NT2/D1 (cell line): ENCODE data around the gene HIP1.

Source experiments
- DNase-seq: peaks from one replicate; pipeline ENCODE4 v3.0.0-alpha.2; 2011; ENCODE audit warnings: low read depth, low spot score
- H3K27me3 ChIP-seq: 2 replicates; pipeline ENCODE4 v1.6.0; 2011; ENCODE audit warnings: mild to moderate bottlenecking; ENCODE audit not compliant: insufficient read length, insufficient read depth
- H3K36me3 ChIP-seq: 2 replicates; pipeline ENCODE4 v1.6.1; 2011; ENCODE audit warnings: mild to moderate bottlenecking, low read length, mixed read lengths; ENCODE audit not compliant: insufficient read depth, insufficient read length
- H3K4me1 ChIP-seq: 2 replicates; pipeline ENCODE4 v1.5.1; 2011; ENCODE audit not compliant: insufficient read depth, insufficient read length
- H3K4me3 ChIP-seq: 2 replicates; pipeline ENCODE4 v1.5.1; 2011; ENCODE audit warnings: low read depth; ENCODE audit not compliant: insufficient read length
- H3K9ac ChIP-seq: 2 replicates; pipeline ENCODE4 v1.6.0; 2011; ENCODE audit warnings: low read depth; ENCODE audit not compliant: insufficient read length
- H3K9me3 ChIP-seq: 2 replicates; pipeline ENCODE4 v1.5.1; 2011; ENCODE audit warnings: mild to moderate bottlenecking, low read length; ENCODE audit not compliant: insufficient read depth
- SUZ12 ChIP-seq: IDR thresholded peaks from 2 replicates; pipeline ENCODE4 v1.6.1; 2011; ENCODE audit not compliant: insufficient read length, insufficient read depth; ENCODE audit errors: extremely low read depth
- YY1 ChIP-seq: IDR thresholded peaks from 2 replicates; pipeline ENCODE4 v1.6.1; 2011; ENCODE audit not compliant: insufficient read length, insufficient read depth
- ZNF274 ChIP-seq: IDR thresholded peaks from 2 replicates; pipeline ENCODE4 v1.6.1; 2011; ENCODE audit warnings: mild to moderate bottlenecking, low read depth, low read length

Gene HIP1

GRCh38 chr7:75629044-75629443 lies 109.7 kb downstream of the HIP1 start:
- Histone ChIP-seq H3K4me1 (peaks cover 2% of the 10 kb centered on the region), H3K9ac (no peak overlapping the region), H3K4me3 (no peak overlapping the region), H3K27me3 (no peaks in the 10 kb centered on the region), H3K9me3 (no peaks in the 10 kb centered on the region), H3K36me3 (peaks cover 25% of the 10 kb centered on the region)
- TF ChIP-seq ZNF274 (no peak), YY1 (no peak), SUZ12 (no peak)
- no peak for DNase-seq

GRCh38 chr7:75628055-75628454 lies 110.7 kb downstream of the HIP1 start:
- no peak overlapping the region for H3K4me3 ChIP-seq
- no peak overlapping the region for H3K9ac ChIP-seq
- H3K36me3 ChIP-seq, result peaks cover 22% of the 10 kb centered on the region
- no peak for DNase-seq
- TF ChIP-seq ZNF274 (no peak), YY1 (no peak), SUZ12 (no peak)
- H3K27me3 ChIP-seq, result no peaks in the 10 kb centered on the region
- H3K9me3 ChIP-seq, result no peaks in the 10 kb centered on the region
- H3K4me1 ChIP-seq, result peaks cover 7% of the 10 kb centered on the region

- no peak for TF ChIP-seq ZNF274
- DNase-seq, result no peak
- H3K36me3 ChIP-seq, result peaks cover 18% of the 10 kb centered on the region
Observed at GRCh38 chr7:75626954-75627353, 111.8 kb downstream of the HIP1 start.

GRCh38 chr7:75625868-75626267 lies 112.9 kb downstream of the HIP1 start:
- DNase-seq, result no peak
- Histone ChIP-seq H3K27me3 (no peaks in the 10 kb centered on the region), H3K9ac (no peak overlapping the region), H3K4me1 (peaks cover 7% of the 10 kb centered on the region), H3K4me3 (no peak overlapping the region), H3K9me3 (no peaks in the 10 kb centered on the region), H3K36me3 (peaks cover 22% of the 10 kb centered on the region)
- TF ChIP-seq SUZ12 (no peak), ZNF274 (no peak), YY1 (no peak)

More at GRCh38 chr7:75626954-75627353, 111.8 kb downstream of the HIP1 start:
- no peak overlapping the region for H3K9ac ChIP-seq
- H3K4me3 ChIP-seq, result no peak overlapping the region
- H3K9me3 ChIP-seq, result no peaks in the 10 kb centered on the region
- H3K27me3 ChIP-seq, result no peaks in the 10 kb centered on the region
- peaks cover 7% of the 10 kb centered on the region for H3K4me1 ChIP-seq

GRCh38 chr7:75624134-75624832 lies 114.5 kb downstream of the HIP1 start:
- Histone ChIP-seq H3K36me3 (peaks cover 21% of the 10 kb centered on the region), H3K4me3 (no peak overlapping the region), H3K9ac (no peak overlapping the region), H3K27me3 (no peaks in the 10 kb centered on the region), H3K4me1 (peaks cover 7% of the 10 kb centered on the region), H3K9me3 (no peaks in the 10 kb centered on the region)
- no peak for DNase-seq
- TF ChIP-seq YY1 (no peak), SUZ12 (no peak), ZNF274 (no peak)

GRCh38 chr7:75623390-75624133 lies 115.2 kb downstream of the HIP1 start:
- TF ChIP-seq ZNF274 (no peak), YY1 (no peak), SUZ12 (no peak)

GRCh38 chr7:75621124-75621523 lies 117.6 kb downstream of the HIP1 start:
- Histone ChIP-seq H3K36me3 (peaks cover 18% of the 10 kb centered on the region), H3K27me3 (no peaks in the 10 kb centered on the region), H3K4me1 (peaks cover 9% of the 10 kb centered on the region), H3K9ac (no peak overlapping the region), H3K4me3 (no peak overlapping the region), H3K9me3 (no peaks in the 10 kb centered on the region)
- no peak for DNase-seq
- TF ChIP-seq ZNF274 (no peak), YY1 (no peak), SUZ12 (no peak)

More at GRCh38 chr7:75623390-75624133, 115.2 kb downstream of the HIP1 start:
- no peaks in the 10 kb centered on the region for H3K27me3 ChIP-seq
- peaks cover 17% of the 10 kb centered on the region for H3K36me3 ChIP-seq
- no peak overlapping the region for H3K9ac ChIP-seq
- H3K4me3 ChIP-seq, result no peak overlapping the region
- no peaks in the 10 kb centered on the region for H3K9me3 ChIP-seq
- H3K4me1 ChIP-seq, result peaks cover 7% of the 10 kb centered on the region
- DNase-seq, result no peak
